ENCODE measurements around the gene GLP2R.

GLP2R gene

GRCh38 chr17:9818760-9819159, 7.0 kb upstream of the GLP2R start:
- Histone ChIP-seq H4K20me1 (ENCODE audit: low read depth, low read length) (no peaks in the 10 kb centered on the region), H3K27me3 (ENCODE audit: low read length) (no peaks in the 10 kb centered on the region), H3K9ac (ENCODE audit: low read length) (no peak overlapping the region), H3K4me3 (ENCODE audit: insufficient read depth, low read length, poor library complexity, severe bottlenecking) (no peak overlapping the region), H3K36me3 (ENCODE audit: low read length) (no peaks in the 10 kb centered on the region), H3K9me2 (replicated peaks; ENCODE audit: insufficient read depth, low read length) (no peaks in the 10 kb centered on the region), H3K79me2 (ENCODE audit: insufficient read depth, low read length) (no peaks in the 10 kb centered on the region), H3K9me3 (ENCODE audit: insufficient read depth, low read length) (no peaks in the 10 kb centered on the region), H3K27ac (ENCODE audit: low read depth, low read length) (no peak overlapping the region), H3K4me2 (ENCODE audit: low read depth, low read length, poor library complexity, severe bottlenecking) (no peak overlapping the region), H2AFZ (ENCODE audit: low read depth, low read length, severe bottlenecking) (no peak overlapping the region), H3F3A (ENCODE audit: insufficient read depth) (no peaks in the 10 kb centered on the region)
- TF ChIP-seq CTCF (IDR thresholded peaks at IDR 0.05; ENCODE audit: insufficient read depth, low read length, poor library complexity, severe bottlenecking) (no peak), EZH2phosphoT487 (conservative IDR thresholded peaks at IDR 0.05; ENCODE audit: low read length) (no peak)

- H3K36me3 ChIP-seq (ENCODE audit: low read length): no peaks in the 10 kb centered on the region
- H3K4me3 ChIP-seq (ENCODE audit: insufficient read depth, low read length, poor library complexity, severe bottlenecking): no peak overlapping the region
- H4K20me1 ChIP-seq (ENCODE audit: low read depth, low read length): no peaks in the 10 kb centered on the region
- H3K27ac ChIP-seq (ENCODE audit: low read depth, low read length): no peak overlapping the region
- H3K27me3 ChIP-seq (ENCODE audit: low read length): no peaks in the 10 kb centered on the region
- no peaks in the 10 kb centered on the region for H3K79me2 ChIP-seq (ENCODE audit: insufficient read depth, low read length)
- TF ChIP-seq EZH2phosphoT487 (conservative IDR thresholded peaks at IDR 0.05; ENCODE audit: low read length) (no peak), CTCF (IDR thresholded peaks at IDR 0.05; ENCODE audit: insufficient read depth, low read length, poor library complexity, severe bottlenecking) (no peak)
- no peak overlapping the region for H3K9ac ChIP-seq (ENCODE audit: low read length)
- no peaks in the 10 kb centered on the region for H3K9me3 ChIP-seq (ENCODE audit: insufficient read depth, low read length)
- H3K4me2 ChIP-seq (ENCODE audit: low read depth, low read length, poor library complexity, severe bottlenecking): no peak overlapping the region
- no peaks in the 10 kb centered on the region for H3K9me2 ChIP-seq (replicated peaks; ENCODE audit: insufficient read depth, low read length)
- H2AFZ ChIP-seq (ENCODE audit: low read depth, low read length, severe bottlenecking): no peak overlapping the region
- H3F3A ChIP-seq (ENCODE audit: insufficient read depth): no peaks in the 10 kb centered on the region
These were observed 5.3 kb upstream of the GLP2R start for GRCh38 chr17:9820448-9820847.

GRCh38 chr17:9821921-9822320, 3.8 kb upstream of the GLP2R start, which contains the start of gene GSG1L2:
Gene GSG1L2, minus strand, starts transcription at chr17:9822079. Its CDS starts 8 bp downstream, at chr17:9822071.
- Histone ChIP-seq H3K36me3 (ENCODE audit: low read length) (no peaks in the 10 kb centered on the region), H3F3A (ENCODE audit: insufficient read depth) (no peaks in the 10 kb centered on the region), H2AFZ (ENCODE audit: low read depth, low read length, severe bottlenecking) (no peak within 1 kb of the TSS), H3K9ac (ENCODE audit: low read length) (no peak within 1 kb of the TSS), H3K9me2 (replicated peaks; ENCODE audit: insufficient read depth, low read length) (no peaks in the 10 kb centered on the region), H3K27me3 (ENCODE audit: low read length) (no peaks in the 10 kb centered on the region), H3K4me3 (ENCODE audit: insufficient read depth, low read length, poor library complexity, severe bottlenecking) (no peak within 1 kb of the TSS), H3K79me2 (ENCODE audit: insufficient read depth, low read length) (no peaks in the 10 kb centered on the region), H3K27ac (ENCODE audit: low read depth, low read length) (no peak within 1 kb of the TSS), H4K20me1 (ENCODE audit: low read depth, low read length) (no peaks in the 10 kb centered on the region), H3K9me3 (ENCODE audit: insufficient read depth, low read length) (no peaks in the 10 kb centered on the region), H3K4me2 (ENCODE audit: low read depth, low read length, poor library complexity, severe bottlenecking) (no peak within 1 kb of the TSS)
- TF ChIP-seq EZH2phosphoT487 (conservative IDR thresholded peaks at IDR 0.05; ENCODE audit: low read length): no peak
- TF ChIP-seq CTCF (IDR thresholded peaks at IDR 0.05; ENCODE audit: insufficient read depth, low read length, poor library complexity, severe bottlenecking): no peak
